Neural cell (in vitro differentiated cells): ENCODE results near the gene ZCCHC4.

Experiments
- POLR2AphosphoS5 ChIP-seq: IDR thresholded peaks from 2 replicates; pipeline ENCODE4 v1.6.1; 2012
- SMC3 ChIP-seq: fragments of 450-650 bp; conservative IDR thresholded peaks from 2 replicates; pipeline ENCODE4 v1.6.1; 2014; ENCODE audit warnings: antibody characterized with exemption, mild to moderate bottlenecking, moderate library complexity; ENCODE audit not compliant: poor library complexity
- TF ChIP-seq, protein P1 (sequence below): fragments of 450-650 bp; IDR thresholded peaks from 2 replicates; pipeline ENCODE4 v1.5.1; 2014; ENCODE audit warnings: antibody characterized with exemption, mild to moderate bottlenecking, moderate library complexity; ENCODE audit not compliant: poor library complexity, severe bottlenecking

DNA sequence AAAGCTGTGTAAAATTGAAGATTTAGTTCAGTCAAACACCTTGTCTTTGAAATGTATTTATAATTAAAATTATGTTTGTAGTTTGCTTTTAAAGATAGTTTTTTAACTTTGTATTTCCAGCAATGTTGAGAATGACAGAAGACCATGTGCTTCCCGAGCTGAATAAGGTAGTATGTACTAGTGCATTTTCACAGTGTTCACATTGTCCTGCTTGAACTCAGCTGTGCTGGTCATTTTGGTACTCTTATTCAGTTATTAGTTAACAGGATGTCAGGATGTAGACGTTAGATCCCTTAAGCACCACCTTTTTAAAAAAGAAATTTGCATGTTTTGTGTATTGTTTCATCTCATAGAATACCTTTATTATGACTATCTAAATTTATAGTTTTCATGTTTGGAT, 92.9 kb downstream of the ZCCHC4 start:
- TF ChIP-seq SMC3 (no peak), POLR2AphosphoS5 (no peak)
- TF ChIP-seq, protein P1, sequence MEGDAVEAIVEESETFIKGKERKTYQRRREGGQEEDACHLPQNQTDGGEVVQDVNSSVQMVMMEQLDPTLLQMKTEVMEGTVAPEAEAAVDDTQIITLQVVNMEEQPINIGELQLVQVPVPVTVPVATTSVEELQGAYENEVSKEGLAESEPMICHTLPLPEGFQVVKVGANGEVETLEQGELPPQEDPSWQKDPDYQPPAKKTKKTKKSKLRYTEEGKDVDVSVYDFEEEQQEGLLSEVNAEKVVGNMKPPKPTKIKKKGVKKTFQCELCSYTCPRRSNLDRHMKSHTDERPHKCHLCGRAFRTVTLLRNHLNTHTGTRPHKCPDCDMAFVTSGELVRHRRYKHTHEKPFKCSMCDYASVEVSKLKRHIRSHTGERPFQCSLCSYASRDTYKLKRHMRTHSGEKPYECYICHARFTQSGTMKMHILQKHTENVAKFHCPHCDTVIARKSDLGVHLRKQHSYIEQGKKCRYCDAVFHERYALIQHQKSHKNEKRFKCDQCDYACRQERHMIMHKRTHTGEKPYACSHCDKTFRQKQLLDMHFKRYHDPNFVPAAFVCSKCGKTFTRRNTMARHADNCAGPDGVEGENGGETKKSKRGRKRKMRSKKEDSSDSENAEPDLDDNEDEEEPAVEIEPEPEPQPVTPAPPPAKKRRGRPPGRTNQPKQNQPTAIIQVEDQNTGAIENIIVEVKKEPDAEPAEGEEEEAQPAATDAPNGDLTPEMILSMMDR: no peak
